CD4-positive, alpha-beta memory T cell (primary cell): ENCODE measurements around the gene GVQW3. TPM values are rescaled to one million over a fixed set of nuclear protein-coding genes. Genes with fewer than 3 reads are reported as not detected.
"Not testable (repeated sequence)": the region's sequence is repeated elsewhere in the genome, so short reads cannot be mapped to it uniquely, and the experiment has no call there.

Experiments used
- CTCF ChIA-PET: fragments of 350-600 bp; sonication (Branson Sonifier 250); formaldehyde crosslinking; loops from one replicate; lab custom pipeline; 2021; ENCODE audit warnings: inconsistent platforms; ENCODE audit not compliant: partially characterized antibody; lab: Charles Lee
- POLR2A ChIA-PET: fragments of 350-600 bp; sonication (Branson Sonifier 250); formaldehyde crosslinking; loops from one replicate; lab custom pipeline; 2021; ENCODE audit not compliant: partially characterized antibody; lab: Charles Lee
- DNase-seq, 5 donors: peaks; one replicate each; pipeline versions ENCODE4 v3.0.0 to v3.0.0-alpha.2; 2020 to 2022; ENCODE audit warnings: mixed read lengths in 1 of 5
- H3K27ac ChIP-seq: one replicate; pipeline ENCODE4 v1.7.0; 2013; ENCODE audit warnings: low read depth, low read length
- H3K27me3 ChIP-seq: 2 replicates; pipeline ENCODE4 v1.7.0; 2013; ENCODE audit warnings: mild to moderate bottlenecking, low read length, moderate library complexity; ENCODE audit not compliant: insufficient read depth
- H3K36me3 ChIP-seq: 2 replicates; pipeline ENCODE4 v1.7.0; 2013; ENCODE audit warnings: mild to moderate bottlenecking, low read length, moderate library complexity; ENCODE audit not compliant: insufficient read depth
- H3K4me1 ChIP-seq: 2 replicates; pipeline ENCODE4 v1.7.0; 2013; ENCODE audit warnings: mild to moderate bottlenecking, low read length, moderate library complexity; ENCODE audit not compliant: insufficient read depth
- H3K4me3 ChIP-seq, 2 donors: one replicate each; pipeline ENCODE4 v1.7.0; 2013; ENCODE audit warnings: low read length in 2 of 2, mild to moderate bottlenecking in 1 of 2
- H3K9me3 ChIP-seq, 2 donors: one replicate each; pipeline ENCODE4 v1.7.0; 2013; ENCODE audit warnings: low read length in 2 of 2, control low read depth in 1 of 2; ENCODE audit not compliant: control insufficient read depth in 1 of 2
- H3K27ac Mint-ChIP-seq, 7 donors: one replicate each; pipeline ENCODE4 v1.8.0; 2020 to 2021; ENCODE audit warnings: mixed read lengths in 7 of 7, mild to moderate bottlenecking in 6 of 7, inconsistent platforms in 3 of 7, moderate library complexity in 3 of 7
- H3K27me3 Mint-ChIP-seq, 2 donors: one replicate each; pipeline ENCODE4 v1.8.0; 2020 to 2021; ENCODE audit warnings: mixed read lengths in 2 of 2
- H3K36me3 Mint-ChIP-seq, 2 donors: one replicate each; pipeline ENCODE4 v1.8.0; 2020 to 2021; ENCODE audit warnings: mixed read lengths in 2 of 2, inconsistent platforms in 1 of 2, mild to moderate bottlenecking in 1 of 2
- H3K4me1 Mint-ChIP-seq, 4 donors: one replicate each; pipeline ENCODE4 v1.8.0; 2020 to 2021; ENCODE audit warnings: mixed read lengths in 4 of 4, mild to moderate bottlenecking in 1 of 4
- H3K4me3 Mint-ChIP-seq, 8 donors: one replicate each; pipeline ENCODE4 v1.8.0; 2020 to 2021; ENCODE audit warnings: mixed read lengths in 8 of 8, mild to moderate bottlenecking in 7 of 8, moderate library complexity in 6 of 8, inconsistent platforms in 3 of 8
- H3K9me3 Mint-ChIP-seq, 8 donors: one replicate each; pipeline ENCODE4 v1.8.0; 2020 to 2021; ENCODE audit warnings: mixed read lengths in 8 of 8, mild to moderate bottlenecking in 5 of 8, inconsistent platforms in 3 of 8, moderate library complexity in 1 of 8
- intact Hi-C: fragments of 100-400 bp; cut with micrococcal nuclease; formaldehyde crosslinking; loops from one replicate; pipeline ENCODE4 v1.15.1; 2023
- polyA plus RNA-seq, 2 donors: library from polyadenylated mRNA; unstranded; fragments of 300-500 nt; fragmentation: Illumina TruSeq; gene quantifications; one replicate each; pipeline ENCODE4 v1.2.3, GENCODE V29; 2021
- total RNA-seq, 2 experiments: library from RNA; stranded (reverse); gene quantifications; one replicate each; pipeline ENCODE4 v1.2.3, GENCODE V29; 2021

GVQW3 gene
- total and polyA plus RNA-seq, 4 experiments from 2014 or later = 1.7 to 10.1 (median 5.7) TPM

DNA sequence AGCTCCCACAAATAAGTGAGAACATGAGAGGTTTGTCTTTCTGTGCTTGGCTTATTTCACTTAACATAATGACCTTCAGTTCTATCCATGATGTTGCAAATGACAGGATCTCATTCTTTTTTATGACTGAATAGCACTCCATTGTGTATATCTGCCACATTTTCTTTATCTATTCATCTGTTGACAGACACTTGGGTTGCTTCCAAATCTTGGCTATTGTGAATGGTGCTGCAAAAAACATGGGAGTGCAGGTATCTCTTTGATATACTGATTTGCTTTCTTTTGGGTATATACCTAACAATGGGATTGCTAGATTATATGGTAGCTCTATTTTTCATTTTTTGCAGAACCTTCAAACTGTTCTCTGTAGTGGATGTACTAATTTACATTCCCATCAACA, 13.3 kb downstream of the GVQW3 start:
- Mint-ChIP-seq H3K4me1 (peaks cover 0 to 3% (median 0%) of the 10 kb centered on the region in 4 donors), H3K9me3 (no peaks in the 10 kb centered on the region), H3K27me3 (no peaks in the 10 kb centered on the region), H3K36me3 (no peaks in the 10 kb centered on the region), H3K4me3 (no peak overlapping the region), H3K27ac (no peak overlapping the region)
- Histone ChIP-seq H3K9me3 (no peaks in the 10 kb centered on the region), H3K36me3 (no peaks in the 10 kb centered on the region), H3K4me1 (no peaks in the 10 kb centered on the region), H3K4me3 (no peak overlapping the region), H3K27me3 (no peaks in the 10 kb centered on the region), H3K27ac (no peak overlapping the region)
- DNase-seq = no peak
- ChIA-PET POLR2A (no interaction called here), CTCF (no interaction called here)
- intact Hi-C loops = no loop called here

DNA sequence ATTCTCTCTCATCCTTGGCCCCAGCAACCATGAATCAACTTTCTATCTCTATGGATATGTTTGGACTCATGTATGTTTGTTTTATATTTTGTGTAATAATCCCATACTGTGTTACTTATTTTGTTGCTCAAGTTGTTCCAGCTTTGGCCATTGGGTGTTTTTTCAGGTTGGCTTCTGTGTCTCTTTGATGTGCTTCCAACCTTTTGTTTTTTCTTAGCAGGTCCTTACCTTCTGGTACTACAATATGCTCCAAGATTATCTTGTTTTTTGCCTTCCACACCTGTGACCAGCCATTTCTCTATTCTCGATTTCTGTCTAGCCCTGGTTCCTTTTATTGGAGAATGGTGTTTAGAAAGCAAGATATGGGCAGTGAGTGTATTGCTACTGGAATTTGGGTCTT, 14.2 kb downstream of the GVQW3 start:
- H3K27ac Mint-ChIP-seq = no peak overlapping the region
- H3K4me3 Mint-ChIP-seq = no peak overlapping the region
- H3K36me3 Mint-ChIP-seq = no peaks in the 10 kb centered on the region
- Histone ChIP-seq H3K36me3 (no peaks in the 10 kb centered on the region), H3K9me3 (no peaks in the 10 kb centered on the region), H3K4me3 (no peak overlapping the region), H3K27ac (no peak overlapping the region), H3K27me3 (no peaks in the 10 kb centered on the region), H3K4me1 (no peaks in the 10 kb centered on the region)
- intact Hi-C loops = no loop called here
- H3K4me1 Mint-ChIP-seq = peaks cover 0 to 3% (median 0%) of the 10 kb centered on the region in 4 donors
- ChIA-PET CTCF (interaction anchor here (1.2 kb wide), 1 partner anchor 25 kb away, joined by 3 read pairs; no protein-coding TSS in a partner anchor), POLR2A (no interaction called here)
- peaks cover 0 to 2% (median 0%) of the 10 kb centered on the region in 8 donors for H3K9me3 Mint-ChIP-seq
- no peak for DNase-seq
- no peaks in the 10 kb centered on the region for H3K27me3 Mint-ChIP-seq

DNA sequence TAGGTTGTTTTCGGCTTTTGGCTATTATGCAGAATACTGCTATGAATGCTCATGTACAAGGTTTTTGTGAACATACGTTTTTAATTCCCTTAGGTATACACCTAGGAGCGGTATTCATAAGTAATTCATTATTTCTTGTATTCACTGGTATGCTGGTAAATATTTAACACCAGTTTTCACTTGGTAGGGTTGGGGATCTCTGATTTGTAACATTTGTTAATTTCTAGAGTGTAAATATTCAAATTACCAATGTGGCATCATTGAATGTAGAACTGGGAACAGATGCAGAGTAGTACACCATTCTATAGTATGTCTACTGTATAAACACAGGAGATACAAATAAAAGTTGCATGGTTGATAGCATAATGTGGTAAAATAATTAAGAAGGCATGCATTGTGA, 16.3 kb downstream of the GVQW3 start:
- Mint-ChIP-seq H3K4me3 (no peak overlapping the region), H3K27me3 (no peaks in the 10 kb centered on the region), H3K9me3 (peaks cover 0 to 2% (median 0%) of the 10 kb centered on the region in 8 donors), H3K4me1 (peaks cover 0 to 3% (median 0%) of the 10 kb centered on the region in 4 donors), H3K27ac (no peak overlapping the region), H3K36me3 (no peaks in the 10 kb centered on the region)
- DNase-seq = no peak
- no peaks in the 10 kb centered on the region for H3K27me3 ChIP-seq
- H3K9me3 ChIP-seq = no peaks in the 10 kb centered on the region
- H3K4me3 ChIP-seq = no peak overlapping the region
- no peaks in the 10 kb centered on the region for H3K36me3 ChIP-seq
- intact Hi-C loops = no loop called here
- no peak overlapping the region for H3K27ac ChIP-seq
- CTCF ChIA-PET = no interaction called here
- no peaks in the 10 kb centered on the region for H3K4me1 ChIP-seq
- POLR2A ChIA-PET = no interaction called here

DNA sequence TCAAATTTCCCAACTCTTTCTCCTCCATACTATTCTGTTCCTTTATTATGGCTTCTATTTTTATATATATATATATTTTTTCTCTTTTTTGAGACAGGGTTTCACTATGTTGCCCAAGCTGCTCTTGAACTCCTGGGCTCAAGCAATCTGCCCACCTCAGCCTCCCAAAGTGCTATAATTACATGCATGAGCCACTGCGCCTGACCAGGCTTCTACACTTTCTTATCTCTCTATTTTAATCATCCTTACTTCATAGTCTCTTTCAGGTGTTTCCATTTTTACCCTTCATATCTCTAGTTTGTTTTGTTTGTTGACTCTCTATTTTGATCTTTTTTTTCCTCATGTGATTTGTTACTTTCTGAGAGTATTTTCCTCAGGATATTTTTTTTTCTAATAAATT, 19.8 kb downstream of the GVQW3 start:
- no peaks in the 10 kb centered on the region for H3K36me3 Mint-ChIP-seq
- Histone ChIP-seq H3K27me3 (no peaks in the 10 kb centered on the region), H3K27ac (no peak overlapping the region), H3K4me1 (no peaks in the 10 kb centered on the region), H3K9me3 (no peaks in the 10 kb centered on the region), H3K36me3 (no peaks in the 10 kb centered on the region), H3K4me3 (no peak overlapping the region)
- ChIA-PET POLR2A (no interaction called here), CTCF (interaction anchor here (1.0 kb wide), 1 partner anchor 24 kb away, joined by 3 read pairs; no protein-coding TSS in a partner anchor)
- no peaks in the 10 kb centered on the region for H3K4me1 Mint-ChIP-seq
- no peak overlapping the region for H3K27ac Mint-ChIP-seq
- peaks cover 0 to 2% (median 0%) of the 10 kb centered on the region in 8 donors for H3K9me3 Mint-ChIP-seq
- intact Hi-C loops = no loop called here
- peaks cover 0 to 1% of the 10 kb centered on the region in 2 donors for H3K27me3 Mint-ChIP-seq
- H3K4me3 Mint-ChIP-seq = no peak overlapping the region
- no peak for DNase-seq

DNA sequence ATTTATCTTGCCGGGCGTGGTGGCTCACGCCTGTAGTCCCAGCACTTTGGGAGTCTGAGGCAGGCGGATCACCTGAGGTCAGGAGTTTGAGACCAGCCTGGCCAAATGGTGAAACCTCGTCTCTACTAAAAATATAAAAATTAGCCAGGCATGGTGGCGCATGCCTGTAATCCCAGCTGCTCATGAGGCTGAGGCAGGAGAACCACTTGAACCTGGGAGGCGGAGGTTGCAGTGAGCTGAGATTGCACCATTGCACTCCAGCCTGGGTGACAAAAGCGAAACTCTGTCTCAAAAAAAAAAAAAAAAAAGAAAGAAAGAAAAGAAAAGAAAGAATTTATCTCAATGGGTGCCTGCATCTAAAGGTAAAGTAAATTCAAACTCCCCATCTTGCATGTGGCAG, 20.4 kb downstream of the GVQW3 start:
- DNase-seq, H3K9me3 Mint-ChIP-seq, H3K27ac ChIP-seq, H3K4me1 Mint-ChIP-seq, H3K27me3 Mint-ChIP-seq, intact Hi-C loops, H3K36me3 ChIP-seq, POLR2A ChIA-PET, H3K4me3 ChIP-seq, H3K36me3 Mint-ChIP-seq, CTCF ChIA-PET, H3K4me1 ChIP-seq, H3K9me3 ChIP-seq, H3K4me3 Mint-ChIP-seq, H3K27me3 ChIP-seq: not testable (repeated sequence)
- H3K27ac Mint-ChIP-seq = peak overlapping the region in 1 of 7 donors; percentile 66

DNA sequence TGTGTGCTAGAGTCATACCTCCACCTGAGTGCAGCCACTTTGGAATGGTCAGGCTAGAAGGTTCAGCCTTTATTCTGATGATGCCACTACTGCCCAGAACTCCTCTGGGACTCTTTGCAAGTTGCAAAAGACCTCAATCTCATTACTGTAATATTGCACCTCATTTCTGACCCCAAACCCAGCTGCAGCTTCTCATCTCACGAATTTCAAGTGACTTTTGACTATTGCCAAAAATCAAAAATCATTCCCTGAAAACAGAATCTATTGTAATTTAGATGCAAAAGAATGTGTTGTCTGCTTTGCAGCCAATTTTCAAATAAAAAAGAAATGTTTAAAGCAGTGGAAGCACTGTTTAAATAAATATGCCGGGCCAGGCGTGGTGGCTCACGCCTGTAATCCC, 25.2 kb downstream of the GVQW3 start:
- CTCF ChIA-PET = no interaction called here
- intact Hi-C loops = no loop called here
- H3K36me3 ChIP-seq = no peaks in the 10 kb centered on the region
- POLR2A ChIA-PET = no interaction called here
- no peak for DNase-seq
- Mint-ChIP-seq H3K36me3 (no peaks in the 10 kb centered on the region), H3K27ac (no peak overlapping the region), H3K27me3 (peaks cover 0 to 1% of the 10 kb centered on the region in 2 donors), H3K9me3 (no peaks in the 10 kb centered on the region), H3K4me1 (no peaks in the 10 kb centered on the region), H3K4me3 (no peak overlapping the region)
- no peak overlapping the region for H3K27ac ChIP-seq
- H3K9me3 ChIP-seq = no peaks in the 10 kb centered on the region
- H3K27me3 ChIP-seq = no peaks in the 10 kb centered on the region
- H3K4me3 ChIP-seq = no peak overlapping the region
- no peaks in the 10 kb centered on the region for H3K4me1 ChIP-seq

DNA sequence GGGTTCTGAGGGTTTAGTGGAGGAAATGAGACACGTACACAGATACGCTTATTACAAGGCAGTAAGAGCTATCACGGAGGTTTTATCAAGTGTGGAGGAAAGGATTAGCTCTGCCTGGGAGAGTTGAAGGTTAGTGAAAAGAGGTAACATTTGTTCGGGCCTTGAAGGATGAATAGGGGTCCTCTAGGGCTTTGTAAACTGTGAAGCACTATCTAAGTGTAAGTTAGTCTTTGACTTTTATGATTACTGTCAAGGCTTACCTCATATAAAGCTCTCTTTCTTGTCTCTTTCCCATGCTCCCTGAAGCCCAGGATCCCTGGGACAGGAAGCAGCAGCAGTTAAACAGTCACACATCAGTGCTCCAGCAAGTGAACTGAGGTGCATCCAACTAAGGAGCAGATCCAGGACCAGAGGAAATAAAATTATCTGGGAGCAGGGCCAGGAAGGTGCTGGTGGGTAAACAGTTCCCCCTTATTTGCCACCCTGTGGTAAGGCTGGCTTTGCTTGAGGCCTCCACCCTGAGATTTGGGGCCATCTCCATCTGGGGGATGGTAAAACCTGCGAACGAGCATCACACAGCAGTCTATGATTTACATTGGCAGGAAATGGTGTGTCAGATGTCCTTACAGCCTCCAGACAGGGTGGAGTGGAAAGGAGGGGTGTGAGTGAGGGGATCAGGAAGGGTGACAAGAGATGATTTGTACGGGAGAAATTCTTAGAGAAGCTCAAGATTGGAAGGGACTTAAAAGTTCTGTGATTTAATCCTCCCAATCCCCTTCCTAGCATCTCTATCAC, 27.2 kb downstream of the GVQW3 start:
- intact Hi-C loops = no loop called here
- H3K36me3 Mint-ChIP-seq = no peaks in the 10 kb centered on the region
- H3K4me3 ChIP-seq = no peak overlapping the region
- no peaks in the 10 kb centered on the region for H3K9me3 Mint-ChIP-seq
- no peak overlapping the region for H3K4me3 Mint-ChIP-seq
- CTCF ChIA-PET = no interaction called here
- H3K36me3 ChIP-seq = no peaks in the 10 kb centered on the region
- H3K27me3 ChIP-seq = no peaks in the 10 kb centered on the region
- peaks cover 0 to 1% of the 10 kb centered on the region in 2 donors for H3K27me3 Mint-ChIP-seq
- no peak for DNase-seq
- POLR2A ChIA-PET = no interaction called here
- H3K27ac Mint-ChIP-seq = no peak overlapping the region
- no peaks in the 10 kb centered on the region for H3K4me1 Mint-ChIP-seq
- H3K4me1 ChIP-seq = no peaks in the 10 kb centered on the region
- H3K27ac ChIP-seq = no peak overlapping the region
- no peaks in the 10 kb centered on the region for H3K9me3 ChIP-seq
